Spleen (tissue), 7 donors: ENCODE results near the gene HNRNPK.

Source experiments
- POLR2A ChIP-seq, 3 donors: fragments of 450-650 bp; IDR thresholded peaks; one replicate each; pipeline ENCODE4 v1.5.1; 2017; ENCODE audit warnings: antibody characterized with exemption in 3 of 3, mild to moderate bottlenecking in 1 of 3
- POLR2AphosphoS5 ChIP-seq, 3 donors: sonication (generic); formaldehyde crosslinking; IDR thresholded peaks; one replicate each; pipeline ENCODE4 v1.5.1; 2017; ENCODE audit warnings: antibody characterized with exemption in 3 of 3
- TF ChIP-seq, protein P1 (sequence below), 11 experiments: fragments of 200-600 bp in 7 of 11; fragments of 450-650 bp in 4 of 11; sonication (generic) in 4 of 11; IDR thresholded peaks in 8 of 11; conservative IDR thresholded peaks in 3 of 11; 1 replicate in 7 of 11; 2 replicates in 4 of 11; pipeline versions ENCODE4 v1.4.0 to v1.8.0; 2016 to 2021; ENCODE audit warnings: antibody characterized with exemption in 11 of 11, inconsistent platforms in 4 of 11, mild to moderate bottlenecking in 1 of 11
- donor health status: DM: no; HTN: no; CAD: no; lungs with moderate emphysema.
- donor health status: DM: no; HTN: no; CAD: no.
- donor health status: DM: no; HTN: no; CAD: no.

DNA sequence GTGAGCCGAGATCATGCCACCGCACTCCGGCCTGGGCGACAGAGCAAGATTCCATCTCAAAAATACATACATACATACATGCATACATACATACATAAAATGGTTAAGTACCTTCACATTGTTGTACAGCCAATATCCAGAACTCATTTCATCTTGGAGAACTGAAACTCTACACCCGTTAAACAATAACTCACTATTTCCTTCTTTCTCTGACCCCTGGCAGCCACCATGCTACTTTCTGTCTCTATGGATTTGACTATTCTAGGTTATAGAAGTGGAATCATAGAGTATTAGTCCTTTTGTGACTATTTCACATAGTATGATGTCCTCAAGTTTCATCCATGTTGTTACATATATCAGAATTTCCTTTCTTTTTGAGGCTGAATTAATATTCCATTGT, 49.1 kb downstream of the HNRNPK start:
- TF ChIP-seq, protein P1, sequence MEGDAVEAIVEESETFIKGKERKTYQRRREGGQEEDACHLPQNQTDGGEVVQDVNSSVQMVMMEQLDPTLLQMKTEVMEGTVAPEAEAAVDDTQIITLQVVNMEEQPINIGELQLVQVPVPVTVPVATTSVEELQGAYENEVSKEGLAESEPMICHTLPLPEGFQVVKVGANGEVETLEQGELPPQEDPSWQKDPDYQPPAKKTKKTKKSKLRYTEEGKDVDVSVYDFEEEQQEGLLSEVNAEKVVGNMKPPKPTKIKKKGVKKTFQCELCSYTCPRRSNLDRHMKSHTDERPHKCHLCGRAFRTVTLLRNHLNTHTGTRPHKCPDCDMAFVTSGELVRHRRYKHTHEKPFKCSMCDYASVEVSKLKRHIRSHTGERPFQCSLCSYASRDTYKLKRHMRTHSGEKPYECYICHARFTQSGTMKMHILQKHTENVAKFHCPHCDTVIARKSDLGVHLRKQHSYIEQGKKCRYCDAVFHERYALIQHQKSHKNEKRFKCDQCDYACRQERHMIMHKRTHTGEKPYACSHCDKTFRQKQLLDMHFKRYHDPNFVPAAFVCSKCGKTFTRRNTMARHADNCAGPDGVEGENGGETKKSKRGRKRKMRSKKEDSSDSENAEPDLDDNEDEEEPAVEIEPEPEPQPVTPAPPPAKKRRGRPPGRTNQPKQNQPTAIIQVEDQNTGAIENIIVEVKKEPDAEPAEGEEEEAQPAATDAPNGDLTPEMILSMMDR (IDR thresholded peaks at IDR 0.05 in 8 of 11, conservative IDR thresholded peaks at IDR 0.05 in 3 of 11): no peak
- no peak for TF ChIP-seq POLR2A (IDR thresholded peaks at IDR 0.05)
- TF ChIP-seq POLR2AphosphoS5 (IDR thresholded peaks at IDR 0.05): no peak
